GM18511 (cell line): ENCODE results near the gene ULK1.
"Not testable (repeated sequence)": the region's sequence is repeated elsewhere in the genome, so short reads cannot be mapped to it uniquely, and the experiment has no call there.

Experiments used
- ATAC-seq: cut with Tn5 transposase; IDR thresholded peaks from one replicate; pipeline ENCODE4 v1.9.1; 2021; ENCODE audit warnings: mild to moderate bottlenecking, moderate library complexity; ENCODE audit not compliant: unreplicated experiment

The ULK1 gene

DNA sequence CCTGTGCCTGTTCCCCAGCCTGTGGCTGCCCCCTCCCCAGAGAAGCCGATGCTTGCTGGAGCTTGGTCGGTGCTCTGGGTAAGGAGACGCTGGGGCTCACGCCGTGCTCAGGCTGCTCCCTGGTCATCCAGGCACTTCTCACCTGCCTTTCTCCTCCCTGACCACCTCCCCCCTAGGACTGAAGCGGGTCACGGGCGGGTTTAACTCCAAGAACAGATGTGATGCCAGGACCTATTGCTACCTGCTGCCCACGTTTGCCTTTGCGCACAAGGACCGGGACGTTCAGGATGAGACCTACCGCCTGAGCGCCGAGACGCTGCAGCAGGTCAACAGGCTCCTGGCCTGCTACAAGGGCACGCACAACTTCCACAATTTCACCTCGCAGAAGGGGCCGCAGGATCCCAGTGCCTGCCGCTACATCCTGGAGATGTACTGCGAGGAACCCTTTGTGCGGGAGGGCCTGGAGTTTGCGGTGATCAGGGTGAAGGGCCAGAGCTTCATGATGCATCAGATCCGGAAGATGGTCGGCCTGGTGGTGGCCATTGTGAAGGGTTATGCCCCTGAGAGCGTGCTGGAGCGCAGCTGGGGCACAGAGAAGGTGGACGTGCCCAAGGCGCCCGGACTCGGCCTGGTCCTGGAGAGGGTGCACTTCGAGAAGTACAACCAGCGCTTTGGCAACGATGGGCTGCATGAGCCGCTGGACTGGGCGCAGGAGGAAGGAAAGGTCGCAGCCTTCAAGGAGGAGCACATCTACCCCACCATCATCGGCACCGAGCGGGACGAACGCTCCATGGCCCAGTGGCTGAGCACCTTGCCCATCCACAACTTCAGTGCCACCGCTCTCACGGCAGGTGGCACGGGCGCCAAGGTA, 46.9 kb downstream of the ULK1 start:
- no peak for ATAC-seq

DNA sequence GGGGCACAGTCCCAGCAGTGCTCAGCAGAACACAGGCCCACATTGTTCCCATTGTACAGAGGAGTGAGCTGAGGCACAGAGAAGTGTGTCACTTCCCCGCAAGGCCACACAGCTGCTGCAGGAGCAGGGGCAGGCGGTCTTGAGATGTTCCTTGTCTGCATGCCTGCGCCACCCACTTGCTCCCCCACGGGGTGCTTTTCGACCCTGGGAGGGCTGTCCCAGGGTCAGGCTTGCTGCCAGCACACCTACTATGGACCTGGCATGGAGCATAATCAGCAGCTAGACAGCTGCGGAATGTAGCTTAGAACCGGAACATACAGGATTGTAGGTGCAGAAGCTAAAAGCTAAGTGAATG, 47.5 kb downstream of the ULK1 start:
- ATAC-seq: no peak

DNA sequence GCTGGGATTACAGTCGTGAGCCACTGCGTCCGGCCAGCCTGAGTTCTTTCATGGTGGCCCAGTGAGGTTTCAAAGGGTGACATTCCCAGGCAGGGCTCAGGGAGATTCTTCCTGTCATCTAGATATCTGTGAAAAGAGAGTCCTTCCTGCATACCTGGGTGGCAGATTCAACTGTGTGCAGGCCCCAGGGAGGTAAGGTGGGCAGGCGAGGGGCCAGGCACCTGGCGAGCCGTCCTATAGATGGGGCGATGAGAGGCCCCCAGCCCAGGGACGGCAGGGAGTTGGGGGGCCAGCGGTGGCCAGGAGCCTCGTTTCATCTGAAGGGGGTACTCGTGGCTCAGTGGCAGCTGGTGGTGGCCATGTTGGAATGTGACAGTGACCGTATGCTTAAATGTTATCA, 48.2 kb downstream of the ULK1 start:
- ATAC-seq: no peak

DNA sequence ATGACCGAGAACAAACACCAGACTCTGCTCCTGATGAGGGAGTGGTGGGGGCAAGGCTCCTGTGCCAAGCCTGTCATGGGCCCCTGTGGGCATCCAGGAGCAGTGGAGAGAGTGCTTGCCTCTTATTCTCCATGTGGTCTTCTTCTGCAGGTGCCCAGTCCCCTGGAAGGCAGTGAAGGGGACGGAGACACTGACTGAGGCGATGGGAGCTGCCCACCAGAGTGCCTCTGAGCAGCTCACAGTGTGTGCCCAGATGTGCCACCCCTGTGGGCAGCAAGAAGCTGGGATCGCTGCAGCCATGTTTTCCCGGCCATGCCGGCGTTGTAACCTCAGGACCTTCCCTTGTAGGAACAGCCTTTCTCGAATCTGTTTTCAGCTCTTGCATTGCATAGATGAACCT, 49.0 kb downstream of the ULK1 start:
- no peak for ATAC-seq

DNA sequence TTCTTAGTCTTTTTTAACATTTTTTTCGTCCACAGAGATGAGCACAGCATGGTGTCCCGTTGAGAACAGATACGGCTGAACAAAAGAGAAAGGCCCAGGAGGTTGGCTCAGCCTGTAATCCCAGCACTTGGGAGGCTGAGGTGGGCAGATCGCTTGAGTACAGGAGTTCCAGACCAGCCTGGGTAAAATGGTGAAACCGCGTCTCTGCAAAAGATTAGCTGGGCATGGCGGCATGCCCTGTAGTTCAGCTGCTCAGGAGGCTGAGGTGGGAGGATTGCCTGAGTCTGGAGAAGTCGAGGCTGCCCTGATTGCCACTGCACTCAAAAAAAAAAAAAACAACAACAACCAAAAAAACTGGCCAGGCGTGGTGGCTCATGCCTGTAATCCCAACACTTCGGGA, 49.5 kb downstream of the ULK1 start:
- ATAC-seq: no peak

DNA sequence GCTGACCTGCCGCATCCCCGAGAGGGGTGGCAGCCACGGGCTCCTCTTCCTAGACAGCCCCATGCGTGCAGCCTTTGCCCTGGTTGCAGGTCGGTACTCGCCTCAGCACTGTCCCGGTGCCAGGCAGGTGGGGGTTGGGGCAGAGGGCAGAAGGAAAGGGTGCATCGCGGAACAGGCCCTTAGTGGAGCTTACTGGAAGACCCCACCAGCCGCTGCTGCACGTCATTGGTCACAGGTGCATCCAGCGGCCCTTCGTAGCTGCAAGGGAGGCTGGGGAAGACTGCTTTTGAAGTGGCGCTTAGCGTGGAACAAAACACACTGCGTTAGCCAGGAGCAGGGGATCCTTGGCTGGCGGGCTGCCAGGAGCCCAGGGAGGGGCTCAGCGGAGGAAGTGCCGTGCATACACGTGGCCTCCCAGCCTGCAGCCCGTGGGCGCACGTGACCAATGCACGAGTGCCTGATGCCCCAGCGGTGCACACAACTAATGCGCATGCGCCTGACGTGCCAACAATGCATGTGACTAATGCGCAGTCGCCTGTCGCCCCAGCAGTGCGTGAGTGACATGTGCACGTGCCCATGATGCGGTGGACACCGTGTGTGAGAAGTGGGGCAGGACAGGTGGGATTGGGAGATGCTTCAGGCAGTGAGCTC, 50.3 kb downstream of the ULK1 start:
- ATAC-seq: no peak

DNA sequence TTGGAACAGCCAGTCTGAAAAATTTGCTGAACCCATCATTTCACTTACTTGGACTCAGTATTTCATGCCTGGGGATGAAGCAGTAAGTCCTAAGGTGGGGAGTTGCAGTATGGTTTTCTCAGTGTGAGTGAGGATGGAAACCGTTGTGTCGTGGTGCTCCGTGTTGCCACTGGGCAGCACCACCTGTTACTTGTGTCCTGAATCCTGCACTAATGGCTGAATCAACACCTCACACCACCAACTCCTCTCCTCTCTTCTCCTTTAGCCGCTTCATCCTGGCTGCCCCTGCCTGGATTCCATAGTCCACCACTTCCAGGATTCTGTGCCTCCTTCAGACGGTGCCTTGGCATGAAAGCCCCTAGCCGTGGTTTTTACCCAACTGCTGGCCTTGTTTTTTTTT, 52.3 kb downstream of the ULK1 start:
- no peak for ATAC-seq

DNA sequence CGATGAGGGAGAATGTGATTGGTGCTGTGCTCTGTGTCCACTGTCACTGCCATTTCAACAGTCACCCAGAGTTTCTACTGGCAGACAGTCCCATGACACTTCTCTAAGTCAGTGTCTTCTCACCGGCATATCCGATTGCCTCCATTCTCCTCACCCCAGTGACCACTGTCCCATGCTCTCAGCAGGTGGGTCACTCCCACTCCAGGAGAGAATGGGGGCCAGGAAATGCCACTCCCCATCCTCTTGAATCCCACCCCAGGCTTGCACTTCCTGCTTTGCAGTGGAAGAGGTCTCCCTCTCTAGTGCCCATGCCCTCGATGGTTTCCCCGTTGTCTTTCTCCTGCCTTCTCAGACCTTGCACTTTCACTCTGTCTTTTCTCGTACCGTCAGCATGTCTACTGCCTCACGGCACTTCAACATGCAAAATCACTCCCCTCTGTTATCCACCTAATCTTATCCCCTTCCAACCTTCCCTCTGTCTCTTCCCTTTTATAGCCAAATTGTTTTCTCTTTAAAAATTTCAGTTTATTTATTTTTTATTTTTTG, 53.1 kb downstream of the ULK1 start:
- no peak for ATAC-seq

DNA sequence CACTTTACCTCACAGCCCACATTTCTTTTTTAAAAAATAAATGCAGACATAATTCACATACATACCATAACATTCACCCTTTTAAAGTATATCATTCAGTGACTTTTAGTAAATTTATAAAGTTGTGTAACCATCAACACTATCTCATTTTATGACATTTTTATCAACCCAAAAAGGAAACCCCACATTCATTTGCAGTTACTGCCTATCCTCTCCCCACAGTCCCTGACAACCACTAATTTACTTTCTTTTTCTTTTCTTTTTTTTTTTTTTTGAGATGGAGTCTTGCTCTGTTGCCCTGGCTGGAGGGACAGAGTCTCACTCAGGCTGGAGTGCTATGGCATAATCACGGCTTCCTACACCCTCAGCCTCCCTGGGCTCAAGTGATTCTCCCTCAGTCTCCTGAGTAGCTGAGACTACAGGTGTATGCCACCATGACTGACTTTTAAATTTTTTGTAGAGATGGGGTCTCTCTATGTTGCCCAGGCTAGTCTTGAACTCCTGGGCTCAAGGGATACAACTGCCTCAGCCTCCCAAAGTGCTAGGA, 53.8 kb downstream of the ULK1 start:
- no peak for ATAC-seq

DNA sequence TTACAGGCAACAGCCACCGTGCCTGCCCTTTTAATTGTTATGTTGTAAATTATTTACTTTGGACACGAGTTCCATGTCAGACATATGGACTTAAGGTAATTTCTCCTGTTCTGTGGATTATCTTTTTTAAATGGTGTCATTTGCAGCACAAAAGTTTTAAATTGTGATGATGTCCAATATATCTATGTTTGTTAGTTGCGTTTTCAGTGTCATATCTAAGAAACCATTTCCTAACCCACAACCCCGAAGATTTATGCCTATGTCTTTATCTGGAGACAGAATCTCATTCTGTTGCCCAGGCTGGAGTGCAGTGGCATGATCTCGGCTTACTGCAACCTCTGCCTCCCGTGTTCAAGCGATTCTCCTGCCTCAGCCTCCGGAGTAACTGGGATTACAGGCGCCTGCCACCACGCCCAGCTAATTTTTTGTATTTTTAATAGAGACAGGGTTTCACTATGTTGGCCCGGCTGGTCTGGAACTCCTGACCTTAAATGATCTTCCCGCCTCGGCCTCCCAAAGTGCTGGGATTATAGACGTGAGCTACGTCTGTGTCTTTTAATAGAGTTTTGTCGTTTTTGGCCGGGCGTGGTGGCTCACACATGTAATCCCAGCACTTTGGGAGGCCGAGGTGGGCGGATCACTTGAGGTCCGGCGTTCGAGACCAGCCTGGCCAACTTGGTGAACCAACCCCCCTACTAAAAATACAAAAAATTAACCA, 54.5 kb downstream of the ULK1 start:
- not testable (repeated sequence) for ATAC-seq

DNA sequence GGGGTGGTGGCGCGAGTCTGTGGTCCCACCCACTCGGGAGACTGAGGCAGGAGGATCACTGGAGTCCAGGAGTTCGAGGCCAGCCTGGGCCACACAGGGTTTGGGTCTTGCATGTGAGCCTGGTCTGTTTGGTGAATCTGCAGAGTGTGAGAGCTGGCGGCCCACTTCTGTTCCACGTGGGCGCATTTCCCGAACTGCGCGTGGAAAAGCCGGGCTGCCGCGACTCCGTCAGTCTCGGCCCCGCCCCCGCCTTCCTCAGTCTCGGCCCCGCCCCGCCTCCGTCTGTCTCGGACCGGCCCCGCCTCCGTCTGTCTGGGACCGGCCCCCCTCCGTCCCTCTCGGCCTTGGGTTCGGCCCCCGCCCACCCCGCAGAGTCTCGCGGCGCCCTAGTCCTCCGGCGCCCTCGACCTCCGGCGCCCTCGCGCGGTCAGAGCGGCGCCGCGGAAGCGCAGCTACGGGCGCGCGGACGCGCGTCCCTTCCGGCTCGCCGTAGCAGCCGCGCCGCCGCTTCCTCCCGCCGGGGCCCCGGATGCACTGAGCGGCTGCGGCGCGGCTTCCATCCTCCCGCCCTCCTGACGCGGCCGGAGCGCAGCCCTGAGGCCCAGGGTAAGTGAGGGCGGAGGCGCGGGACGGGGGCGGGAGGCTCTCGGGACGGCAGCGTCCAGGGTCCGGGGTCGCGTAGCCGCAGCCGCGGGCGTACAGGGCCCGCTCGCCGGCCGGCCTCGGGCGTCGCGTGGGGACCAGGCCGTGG, 55.2 kb downstream of the ULK1 start, which contains the start of gene EP400:
EP400 (plus strand) TSS at position 512 of the 751 bp plus-strand sequence. CDS start 10,678 bp downstream, outside the sequence.
- ATAC-seq: peak; percentile 86

DNA sequence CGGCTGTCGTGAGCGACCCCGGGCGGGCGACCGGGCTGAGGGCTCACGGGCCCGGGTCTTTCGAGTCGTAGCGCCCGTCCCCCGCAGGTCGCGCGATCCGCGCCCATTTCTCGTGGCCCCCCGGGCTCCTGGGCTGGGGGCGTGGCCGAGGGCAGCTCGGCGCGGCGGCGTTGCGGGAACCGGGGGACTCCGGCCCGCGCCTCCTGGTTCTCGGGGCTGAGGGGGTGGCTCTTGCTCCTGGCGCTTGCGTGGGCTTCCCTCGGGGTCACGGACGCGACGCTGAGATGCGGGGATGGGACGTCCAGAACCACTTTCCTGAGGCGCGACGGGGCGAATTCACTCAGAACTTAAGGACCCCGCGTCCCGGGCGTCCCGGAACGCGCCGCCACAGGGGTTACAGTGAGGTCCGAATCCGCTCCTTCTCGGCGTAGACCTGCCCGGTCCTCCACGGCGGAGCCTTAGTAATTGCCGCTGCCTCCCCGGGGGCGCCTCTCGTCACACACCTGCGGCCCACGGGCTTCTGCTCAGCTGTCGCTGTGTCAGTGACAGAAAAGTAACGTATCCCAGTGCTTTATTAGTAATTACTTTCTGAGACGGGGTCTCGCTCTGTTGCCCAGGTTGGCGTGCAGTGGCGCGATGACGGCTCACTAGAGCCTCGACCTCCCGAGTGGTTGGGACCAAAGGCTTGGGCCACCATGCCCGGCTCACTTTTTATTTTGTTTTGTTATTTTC, 55.9 kb downstream of the ULK1 start:
- ATAC-seq: peak; percentile 37

DNA sequence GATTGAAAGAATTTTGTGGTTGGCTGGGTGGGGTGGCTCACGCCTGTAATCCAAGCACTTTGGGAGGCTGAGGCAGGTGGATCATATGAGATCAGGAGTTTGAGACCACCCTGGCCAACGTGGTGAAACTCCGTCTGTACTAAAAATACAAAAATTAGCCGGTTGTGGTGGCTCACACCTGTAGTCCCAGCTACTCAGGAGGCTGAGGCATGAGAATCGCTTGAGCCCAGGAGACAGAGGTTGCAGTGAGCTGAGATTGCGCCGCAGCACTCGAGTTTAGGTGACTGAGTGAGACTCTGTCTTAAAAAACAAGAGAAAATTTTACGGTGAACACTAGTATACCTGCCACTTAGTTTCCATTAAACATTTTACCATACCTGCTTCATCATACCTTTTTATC, 59.4 kb downstream of the ULK1 start:
- ATAC-seq: not testable (repeated sequence)

DNA sequence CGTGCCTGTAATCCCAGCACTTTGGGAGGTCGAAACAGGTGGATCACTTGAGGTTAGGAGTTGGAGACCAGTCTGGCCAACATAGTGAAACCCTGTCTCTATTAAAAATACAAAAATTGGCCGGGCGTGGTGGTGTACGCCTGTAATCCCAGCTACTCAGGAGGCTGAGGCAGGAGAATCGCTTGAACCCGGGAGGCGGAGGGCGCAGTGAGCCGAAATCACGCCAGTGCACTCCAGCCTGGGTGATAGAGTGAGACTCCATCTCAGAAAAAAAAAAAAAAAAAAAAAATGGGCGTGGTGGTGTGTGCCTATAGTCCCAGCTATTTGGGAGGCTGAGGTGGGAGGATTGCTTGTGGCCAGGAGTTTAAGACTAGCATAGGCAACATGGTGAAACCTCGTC, 60.0 kb downstream of the ULK1 start:
- not testable (repeated sequence) for ATAC-seq

DNA sequence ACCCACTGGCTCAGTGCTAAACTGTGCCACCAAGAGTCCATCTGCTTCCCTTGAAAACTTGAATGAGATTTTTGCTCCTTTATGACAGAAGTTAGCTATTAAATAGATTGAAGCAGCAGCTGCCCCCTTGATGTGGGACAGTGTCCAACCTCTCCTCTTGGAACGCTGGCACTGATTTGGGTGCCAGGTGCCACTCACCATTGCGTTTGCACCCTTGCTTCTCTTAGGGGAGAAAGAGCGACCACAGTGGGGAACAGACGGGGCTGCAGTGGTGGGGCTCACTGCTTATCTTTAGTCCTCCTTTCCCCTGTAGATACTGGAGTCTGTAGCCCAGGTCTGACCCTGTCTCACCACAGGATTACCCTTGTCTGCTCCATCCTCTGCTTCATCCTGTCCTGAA, 64.7 kb downstream of the ULK1 start:
- no peak for ATAC-seq

DNA sequence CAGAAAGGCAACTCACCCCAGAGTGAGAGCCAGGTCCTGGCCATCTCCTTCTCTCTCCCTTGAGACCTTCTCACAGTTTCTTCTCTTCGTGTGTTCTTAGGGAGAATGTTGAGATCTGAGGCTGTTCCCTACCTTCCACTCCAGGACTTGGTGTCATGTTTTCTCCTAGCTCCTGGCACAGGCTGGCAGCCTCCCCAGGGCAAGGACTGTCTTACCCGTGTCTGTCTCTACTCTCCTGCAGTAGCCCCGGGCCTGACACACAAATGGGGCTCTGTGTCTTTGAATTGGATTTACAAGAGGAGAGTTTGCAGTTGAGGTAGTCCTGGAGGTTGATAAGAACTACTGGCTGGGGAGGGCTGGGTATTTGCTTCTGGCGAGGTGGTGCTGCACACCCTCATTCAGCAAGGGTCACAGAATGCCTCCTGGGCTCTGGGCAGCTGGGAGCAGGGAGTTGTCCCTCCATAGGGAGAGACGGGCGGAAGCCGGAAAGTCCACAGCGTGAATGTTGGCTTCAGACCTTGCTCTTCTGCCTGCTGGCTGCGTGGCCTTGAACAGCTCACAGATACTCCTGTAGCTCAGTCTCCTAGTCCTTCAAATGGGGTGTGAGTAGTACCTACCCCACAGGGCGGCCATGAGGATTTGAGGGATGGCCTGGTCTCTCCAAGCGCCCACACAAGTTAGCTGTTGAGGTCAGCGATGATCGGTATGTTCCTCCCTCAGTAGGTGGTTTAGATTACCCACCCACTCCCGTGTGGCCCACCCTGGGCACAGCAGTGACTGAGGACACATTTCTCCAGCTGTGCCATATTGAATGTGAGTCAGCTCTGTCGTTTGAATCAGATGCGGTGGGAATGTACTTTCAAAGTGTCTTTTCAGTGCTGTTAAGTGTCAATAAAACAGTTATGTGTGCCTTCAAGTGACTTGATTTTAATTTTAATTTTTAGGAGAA, 65.5 kb downstream of the ULK1 start:
- ATAC-seq: no peak

DNA sequence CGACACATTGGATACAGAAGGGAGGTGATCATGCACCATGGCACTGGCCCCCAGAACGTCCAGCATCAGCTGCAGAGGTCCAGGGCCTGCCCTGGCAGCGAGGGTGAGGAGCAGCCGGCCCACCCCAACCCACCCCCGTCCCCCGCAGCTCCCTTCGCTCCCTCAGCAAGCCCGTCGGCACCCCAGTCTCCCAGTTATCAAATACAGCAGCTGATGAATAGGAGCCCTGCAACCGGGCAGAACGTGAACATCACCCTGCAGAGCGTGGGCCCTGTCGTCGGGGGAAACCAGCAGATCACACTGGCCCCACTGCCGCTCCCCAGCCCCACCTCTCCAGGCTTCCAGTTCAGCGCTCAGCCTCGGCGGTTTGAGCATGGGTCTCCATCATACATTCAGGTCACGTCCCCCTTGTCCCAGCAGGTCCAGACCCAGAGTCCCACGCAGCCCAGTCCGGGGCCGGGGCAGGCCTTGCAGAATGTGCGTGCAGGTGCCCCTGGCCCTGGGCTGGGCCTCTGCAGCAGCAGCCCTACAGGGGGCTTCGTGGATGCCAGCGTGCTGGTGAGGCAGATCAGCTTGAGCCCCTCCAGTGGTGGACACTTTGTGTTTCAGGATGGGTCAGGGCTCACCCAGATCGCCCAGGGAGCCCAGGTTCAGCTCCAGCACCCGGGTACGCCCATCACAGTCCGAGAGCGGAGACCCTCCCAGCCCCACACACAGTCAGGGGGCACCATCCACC, 66.3 kb downstream of the ULK1 start:
- ATAC-seq: not testable (repeated sequence)

DNA sequence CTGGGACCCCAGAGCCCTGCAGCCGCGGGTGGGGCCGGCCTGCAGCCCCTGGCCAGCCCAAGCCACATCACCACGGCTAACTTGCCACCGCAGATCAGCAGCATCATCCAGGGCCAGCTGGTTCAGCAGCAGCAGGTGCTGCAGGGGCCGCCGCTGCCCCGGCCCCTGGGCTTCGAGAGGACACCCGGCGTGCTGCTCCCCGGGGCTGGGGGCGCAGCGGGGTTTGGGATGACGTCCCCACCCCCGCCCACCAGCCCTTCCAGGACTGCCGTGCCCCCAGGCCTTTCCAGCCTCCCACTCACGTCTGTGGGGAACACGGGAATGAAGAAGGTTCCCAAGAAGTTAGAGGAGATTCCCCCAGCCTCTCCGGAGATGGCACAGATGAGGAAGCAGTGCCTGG, 66.9 kb downstream of the ULK1 start:
- not testable (repeated sequence) for ATAC-seq
